Fibroblast of skin of right biceps (primary cell): ENCODE measurements around the gene SDS.

ENCODE experiments used
- DNase-seq: peaks from one replicate; pipeline ENCODE4 v3.0.0-alpha.2; 2013

Gene SDS

GRCh38 chr12:113398346-113399290 lies 5.1 kb downstream of the SDS start:
- no peak for DNase-seq

GRCh38 chr12:113397497-113398197 lies 6.0 kb downstream of the SDS start:
- no peak for DNase-seq

GRCh38 chr12:113396828-113397496 lies 6.7 kb downstream of the SDS start:
- DNase-seq = no peak

- DNase-seq = no peak
Measured at GRCh38 chr12:113396200-113396599, 7.5 kb downstream of the SDS start.

DNA sequence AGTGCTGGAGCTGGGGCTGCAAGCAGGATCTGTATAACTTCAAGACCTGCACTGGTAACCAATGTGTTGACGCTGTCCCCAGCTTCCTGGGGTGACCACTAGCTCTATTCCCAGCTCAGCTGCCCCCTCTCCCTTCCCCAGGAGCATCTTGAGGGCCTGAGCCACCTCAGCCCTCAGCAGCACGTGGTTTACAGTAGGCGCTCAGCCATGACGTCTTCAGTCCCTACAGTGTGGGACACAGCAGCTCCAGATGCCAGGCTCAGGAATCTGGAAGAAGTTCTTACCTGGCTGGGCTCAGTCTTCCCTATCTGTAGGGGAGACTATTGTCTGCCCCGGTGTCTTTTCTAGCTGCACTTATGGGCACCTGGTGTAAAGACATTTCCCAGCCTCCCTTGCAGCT lies 8.6 kb downstream of the SDS start:
- no peak for DNase-seq

DNA sequence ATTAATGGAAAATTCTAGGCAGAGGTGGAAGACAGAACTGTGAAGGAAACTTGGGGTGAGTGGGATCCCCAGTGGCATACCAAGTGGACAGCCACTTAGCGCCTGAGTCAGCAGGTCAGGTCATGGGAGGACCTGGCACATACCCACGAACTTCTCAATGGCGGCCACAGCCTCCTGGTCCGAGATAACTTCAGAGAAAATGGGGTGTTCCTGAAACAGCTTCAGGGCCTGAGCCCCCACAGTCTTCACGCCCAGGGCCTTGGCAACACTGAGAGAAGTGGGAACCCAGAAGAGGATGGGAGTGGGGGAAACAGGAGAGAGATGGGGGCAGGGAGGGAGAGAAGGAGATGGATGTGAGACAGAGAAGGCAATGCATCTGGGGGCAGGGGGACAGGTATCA lies 9.9 kb downstream of the SDS start:
- no peak for DNase-seq

DNA sequence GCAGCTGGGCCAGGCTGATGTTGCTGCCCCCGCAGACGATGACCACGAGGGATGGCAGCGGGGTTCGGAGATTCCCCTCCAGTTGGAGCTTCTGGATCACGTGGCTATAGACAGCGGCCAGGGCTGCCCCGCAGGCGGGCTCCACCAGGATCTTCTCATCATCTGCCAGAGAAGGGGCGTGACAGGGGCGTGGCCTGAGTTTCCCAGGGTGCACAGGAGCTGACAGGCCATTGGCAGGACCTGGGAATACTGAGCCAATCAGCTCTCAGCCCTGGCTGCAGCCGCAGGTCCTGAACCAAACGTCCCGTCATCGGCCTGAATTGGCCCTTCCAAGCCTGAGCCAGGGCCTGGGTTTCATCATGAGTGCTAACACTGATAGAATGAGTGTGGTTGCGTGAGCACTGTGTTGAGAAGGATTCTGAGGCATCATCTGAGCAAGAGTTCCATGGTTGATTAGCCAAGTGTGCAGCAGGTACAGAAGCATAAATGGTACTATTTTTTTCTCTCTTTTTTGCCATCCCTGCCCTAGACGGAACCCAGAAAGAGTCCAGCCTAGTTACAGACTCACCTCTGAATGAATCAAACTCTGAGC lies 10.6 kb downstream of the SDS start:
- peak; percentile 23 for DNase-seq

DNA sequence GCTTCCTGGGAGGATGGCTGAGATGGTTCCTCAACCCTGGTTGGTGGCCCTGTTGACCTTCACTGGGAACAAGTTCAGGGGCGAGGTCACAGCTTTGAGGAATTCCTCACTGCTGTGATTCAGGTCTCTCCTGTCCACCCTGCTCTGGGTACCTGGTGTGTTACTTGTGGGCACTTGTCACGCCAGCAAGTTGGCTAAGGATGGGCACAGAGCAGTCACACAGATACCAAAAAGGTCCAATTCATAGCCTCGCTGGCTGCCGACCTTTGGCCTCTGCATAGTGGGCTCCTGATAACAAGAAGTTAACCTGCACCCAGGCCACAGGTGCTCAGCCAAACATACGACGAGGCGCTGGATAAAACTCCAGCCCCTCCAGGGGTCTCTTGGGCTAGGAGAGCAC lies 11.2 kb downstream of the SDS start:
- no peak for DNase-seq

DNA sequence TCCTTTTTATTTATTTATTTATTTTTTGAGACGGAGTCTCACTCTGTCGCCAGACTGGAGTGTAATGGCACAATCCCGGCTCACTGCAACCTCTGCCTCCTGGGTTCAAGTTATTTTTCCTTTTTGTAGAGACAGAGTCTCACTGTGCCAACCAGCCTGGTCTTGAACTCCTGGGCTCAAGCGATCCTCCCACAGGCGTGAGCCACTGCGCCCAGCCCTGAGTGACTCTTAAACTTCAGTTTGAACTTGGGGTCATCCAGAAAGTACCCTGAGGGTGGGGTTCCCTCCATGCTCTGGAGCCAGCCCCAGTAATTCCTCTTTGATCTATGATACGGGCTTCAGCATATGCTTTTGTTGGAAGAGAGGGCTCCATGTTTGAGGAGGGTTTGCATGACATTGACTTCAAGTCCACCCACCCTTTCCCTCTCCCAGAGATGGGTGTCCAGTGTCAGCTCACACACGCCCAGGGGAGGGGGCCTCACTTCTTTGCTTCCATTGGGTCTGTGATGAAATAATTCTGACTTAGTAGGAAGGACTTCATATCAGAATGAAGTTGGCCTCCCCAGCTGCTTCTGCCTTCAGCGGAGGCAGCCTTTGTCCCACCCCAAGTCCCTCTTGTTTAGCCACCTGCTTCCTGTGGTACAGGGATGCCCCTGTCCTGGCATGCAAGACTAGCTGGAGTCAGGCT lies 11.9 kb downstream of the SDS start:
- no peak for DNase-seq

- DNase-seq = no peak
Measured at GRCh38 chr12:113391145-113391544, 12.5 kb downstream of the SDS start.

- no peak for DNase-seq
Measured at GRCh38 chr12:113390064-113391043, 13.3 kb downstream of the SDS start.

DNA sequence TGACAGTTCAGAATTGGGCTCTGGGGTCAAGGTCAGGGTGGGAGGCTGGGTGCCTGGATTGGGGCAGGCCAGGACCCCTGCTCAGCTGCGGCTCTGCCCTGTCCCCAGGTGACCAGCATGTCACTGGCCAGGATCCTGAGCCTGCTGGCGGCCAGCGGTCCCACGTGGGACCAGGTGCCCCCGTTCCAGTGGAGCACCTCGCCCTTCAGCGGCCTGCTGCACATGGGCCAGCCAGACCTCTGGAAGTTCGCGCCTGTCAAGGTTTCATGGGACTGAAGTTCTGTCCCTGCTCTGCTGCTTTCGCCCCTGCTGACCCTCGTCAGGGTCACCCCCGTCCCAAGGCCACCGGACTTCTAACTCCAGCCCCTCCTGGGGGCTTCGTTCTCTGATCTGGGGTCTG lies 15.3 kb downstream of the SDS start:
- DNase-seq = no peak

DNA sequence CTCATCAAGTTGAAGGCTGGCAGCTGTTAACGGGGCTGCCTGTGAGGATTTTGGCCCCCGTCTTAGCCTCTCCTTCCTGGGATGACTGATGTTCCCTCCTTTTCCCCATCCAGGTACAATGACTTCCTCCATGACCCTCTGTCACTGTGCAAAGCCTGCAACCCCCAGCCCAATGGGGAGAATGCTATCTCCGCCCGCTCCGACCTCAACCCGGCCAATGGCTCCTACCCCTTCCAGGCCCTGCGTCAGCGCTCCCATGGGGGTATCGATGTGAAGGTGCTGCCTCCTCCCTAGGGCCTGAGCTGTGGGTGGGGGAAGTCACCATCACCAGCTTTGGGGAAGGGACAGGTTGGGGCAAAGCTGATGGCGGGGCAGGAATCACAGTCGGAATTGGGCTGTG lies 16.1 kb downstream of the SDS start:
- DNase-seq = no peak

GRCh38 chr12:113386866-113387566 lies 16.7 kb downstream of the SDS start:
- no peak for DNase-seq

DNA sequence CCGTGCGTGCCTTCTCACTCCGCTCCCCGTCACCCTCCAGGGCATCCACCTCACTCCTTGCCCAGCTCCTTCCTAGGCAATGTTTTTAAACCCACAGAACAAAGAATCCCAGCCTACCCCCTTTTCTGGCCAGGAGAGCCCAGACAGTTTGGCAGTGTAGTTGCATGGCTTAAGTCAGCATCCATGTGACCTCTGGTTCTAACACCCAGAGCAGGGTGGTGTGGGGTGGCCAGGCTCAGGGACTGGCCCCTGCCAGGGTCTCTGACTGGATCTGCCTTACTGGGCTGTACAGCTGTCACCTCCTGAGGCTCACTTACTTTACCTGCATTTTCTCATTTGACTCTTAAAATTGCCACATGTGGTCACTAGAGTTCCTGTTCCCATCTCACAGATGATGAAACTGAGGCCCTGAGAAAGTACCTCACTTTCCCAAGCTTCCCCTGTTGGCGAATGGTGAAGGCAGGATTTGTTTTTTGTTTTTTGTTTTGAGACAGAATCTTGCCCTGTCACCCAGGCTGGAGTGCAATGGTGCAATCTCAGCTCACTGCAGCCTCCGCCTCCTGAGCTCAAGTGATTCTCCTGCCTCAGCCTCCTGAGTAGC lies 18.3 kb downstream of the SDS start:
- no peak for DNase-seq

- DNase-seq = no peak
Measured at GRCh38 chr12:113384778-113385177, 18.9 kb downstream of the SDS start.

DNA sequence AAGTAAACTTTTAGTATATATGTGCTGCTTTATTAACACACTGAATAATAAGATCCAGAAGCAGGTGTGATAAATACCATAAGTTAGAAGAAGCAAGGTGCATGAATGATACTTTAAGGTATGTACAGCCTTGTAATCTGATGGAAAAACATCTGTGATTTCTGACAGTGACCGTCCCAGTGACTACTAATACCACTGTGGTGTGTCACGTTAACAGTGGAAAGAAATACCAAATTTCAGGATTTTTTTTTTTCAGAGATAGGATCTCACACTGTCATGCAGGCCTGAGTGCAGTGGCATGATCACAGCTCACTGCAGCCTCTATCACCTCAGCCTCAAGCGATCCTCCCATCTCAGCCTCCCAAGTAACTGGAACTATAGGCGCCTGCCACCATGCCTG lies 21.5 kb downstream of the SDS start:
- DNase-seq = no peak

DNA sequence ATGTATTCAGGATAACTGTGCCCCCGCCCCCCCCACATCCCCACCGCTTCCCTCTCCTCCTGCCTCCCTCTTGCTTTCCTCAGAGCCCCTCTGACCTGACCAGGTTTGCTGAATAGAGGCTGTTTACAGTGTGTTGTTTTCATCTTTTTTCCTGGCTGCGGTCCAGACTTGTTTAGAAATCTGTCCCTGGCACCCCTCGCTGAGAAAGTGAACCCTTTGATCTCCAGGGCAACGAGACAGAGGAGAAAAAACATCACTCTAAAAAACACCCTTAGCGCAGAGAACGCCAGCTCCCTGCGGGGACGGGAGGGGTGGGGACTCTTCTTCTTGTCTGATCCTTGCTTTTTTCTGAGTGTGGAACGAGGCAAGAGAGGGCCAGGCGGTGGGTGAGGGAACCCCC lies 22.5 kb downstream of the SDS start:
- DNase-seq = no peak

DNA sequence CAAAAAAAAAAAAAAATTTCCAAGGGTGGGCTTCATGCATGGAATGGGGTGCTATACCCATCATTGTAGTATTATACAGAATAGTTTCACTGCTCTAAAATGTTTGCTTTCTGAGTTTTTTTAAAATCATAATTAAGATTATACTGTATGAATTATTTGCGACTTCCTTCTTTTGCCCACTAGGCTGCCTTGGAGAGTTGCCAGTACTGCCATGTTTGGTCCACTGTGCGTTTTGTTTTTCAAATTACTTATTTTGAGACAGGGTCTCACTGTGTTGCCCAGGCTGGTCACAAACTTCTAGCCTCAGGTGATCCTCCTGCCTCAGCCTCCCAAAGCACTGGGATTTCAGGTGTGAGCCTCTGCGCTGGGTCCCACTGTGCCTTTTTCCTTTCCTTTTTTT lies 25.4 kb downstream of the SDS start:
- DNase-seq = no peak

- no peak for DNase-seq
Measured at GRCh38 chr12:113374823-113375428, 28.8 kb downstream of the SDS start.
